Right lobe of liver (tissue), 6 donors: Measurements from ENCODE around the gene ZSWIM9. TPM values are rescaled to one million over a fixed set of nuclear protein-coding genes. Genes with fewer than 3 reads are reported as not detected.

Source experiments
- ATAC-seq, 4 donors: fragments of 200-7000 bp; cut with Tn5 transposase; one replicate each; pipeline ENCODE4 v1.9.1; 2020; ENCODE audit warnings: mild to moderate bottlenecking in 4 of 4, moderate library complexity in 4 of 4
- DNase-seq, 3 donors: peaks; one replicate each; pipeline ENCODE4 v3.0.0-alpha.2; 2020
- H3K27ac ChIP-seq, 3 donors: fragments of 200-600 bp; one replicate each; pipeline ENCODE4 v1.8.0; 2022
- H3K27me3 ChIP-seq, 2 donors: fragments of 200-600 bp; one replicate each; pipeline ENCODE4 v1.8.0; 2022
- H3K36me3 ChIP-seq, 4 donors: fragments of 200-600 bp; sonication (generic) in 1 of 4; one replicate each; pipeline versions ENCODE4 v1.5.1 to v1.8.0; 2017 to 2022; ENCODE audit warnings: control low read depth in 1 of 4
- H3K4me1 ChIP-seq, 4 donors: fragments of 200-600 bp; sonication (generic) in 1 of 4; one replicate each; pipeline versions ENCODE4 v1.5.1 to v1.8.0; 2017 to 2022; ENCODE audit warnings: control low read depth in 1 of 4
- H3K4me3 ChIP-seq, 3 donors: fragments of 200-600 bp; one replicate each; pipeline ENCODE4 v1.8.0; 2022
- H3K9me3 ChIP-seq, 4 donors: fragments of 200-600 bp; sonication (generic) in 1 of 4; one replicate each; pipeline versions ENCODE4 v1.5.1 to v1.8.0; 2017 to 2022; ENCODE audit warnings: control low read depth in 1 of 4
- CTCF ChIP-seq, 4 donors: fragments of 200-600 bp in 3 of 4; fragments of 450-650 bp in 1 of 4; IDR thresholded peaks; one replicate each; pipeline versions ENCODE4 v1.5.1 to v1.8.0; 2016 to 2022; ENCODE audit warnings: antibody characterized with exemption in 4 of 4, mild to moderate bottlenecking in 2 of 4
- POLR2A ChIP-seq: fragments of 450-650 bp; IDR thresholded peaks from one replicate; pipeline ENCODE4 v1.6.1; 2017; ENCODE audit warnings: antibody characterized with exemption, mild to moderate bottlenecking
- WGBS: methylation state at CpG from one replicate; pipeline ENCODE4 v1.1.6; 2018; ENCODE audit warnings: low coverage, low lambda C conversion rate; ENCODE audit not compliant: insufficient coverage; ENCODE audit errors: missing lambda C conversion rate; 5-methylcytosine and 5-hydroxymethylcytosine counted together
- intact Hi-C, 2 donors: fragments of 100-400 bp; cut with DNase I; formaldehyde crosslinking; loops; one replicate each; pipeline versions ENCODE4 v1.11.2 to v1.14.1; 2022
- long read RNA-seq: library from polyadenylated mRNA; unstranded; transcript quantifications from one replicate; pipeline ENCODE4 v2.0.0, GENCODE V29; 2019
- total RNA-seq, 6 experiments: library from RNA; depleted of rRNA in 2 of 6; stranded (reverse); fragments of >200 nt in 2 of 6; fragmentation: NEBNext Ultra II Directional in 3 of 6; extraction: Animal tissue kit (Norgen Biotek cat#: 25700) in 3 of 6; gene quantifications; one replicate each; pipeline versions ENCODE4 v1.1.0 to v1.2.4, GENCODE V29; 2016 to 2023
- donor health status: DM: no; HTN: yes; CAD: no.
- donor health status: DM: no; HTN: no; CAD: no.
- donor health status: DM: no; HTN: no; CAD: no.
- donor health status: DM: no; HTN: yes; CAD: no.
- donor health status: DM: no; HTN: yes; CAD: no.

The ZSWIM9 gene
- total RNA-seq, result 1 to 10 TPM; 1.5 to 2.5 (median 2.0) TPM
- long read RNA-seq, result 0 reads

- intact Hi-C loops, result no loop called here
- Histone ChIP-seq H3K27ac (peak within 1 kb of the TSS; percentile 75 to 97 (median 94)), H3K27me3 (no peaks in the 10 kb centered on the region), H3K4me3 (peak within 1 kb of the TSS; percentile 78 to 85 (median 80)), H3K9me3 (no peaks in the 10 kb centered on the region), H3K4me1 (peaks cover 0 to 5% (median 0%) of the 10 kb centered on the region in 4 donors), H3K36me3 (no peaks in the 10 kb centered on the region)
- ATAC-seq (peak; percentile 89 to 96 (median 94)), DNase-seq (peak; percentile 94 to 96 (median 94))
- under 1% methylated on average over 47 of the region's 82 CpGs for whole genome bisulfite sequencing
- peak in 3 of 4 donors; percentile 12 to 20 (median 19) for TF ChIP-seq CTCF (IDR thresholded peaks at IDR 0.05)
- TF ChIP-seq POLR2A, result peak; percentile 36
These were observed at the start of gene ZSWIM9, which contains the start of gene LIG1 for GRCh38 chr19:48169939-48170803. ZSWIM9 (plus strand) TSS chr19:48170680; CDS start chr19:48171803, 1,123 bp downstream. LIG1 (minus strand) TSS chr19:48170344; CDS start chr19:48165566, 4,778 bp downstream.

- ATAC-seq (no peak), DNase-seq (no peak)
- H3K27me3 ChIP-seq, result no peaks in the 10 kb centered on the region
- no peaks in the 10 kb centered on the region for H3K4me1 ChIP-seq
- no peak for TF ChIP-seq CTCF (IDR thresholded peaks at IDR 0.05)
- TF ChIP-seq POLR2A, result no peak
- WGBS, result 89% methylated on average over 6 of the region's 14 CpGs
- no peaks in the 10 kb centered on the region for H3K9me3 ChIP-seq
- no peak overlapping the region for H3K27ac ChIP-seq
- intact Hi-C loops, result no loop called here
- no peak overlapping the region for H3K4me3 ChIP-seq
- no peaks in the 10 kb centered on the region for H3K36me3 ChIP-seq
These were observed 49.4 kb upstream of the ZSWIM9 start for GRCh38 chr19:48121066-48121465.

- Histone ChIP-seq H3K9me3 (no peaks in the 10 kb centered on the region), H3K4me3 (no peak overlapping the region), H3K27ac (no peak overlapping the region), H3K27me3 (no peaks in the 10 kb centered on the region), H3K36me3 (no peaks in the 10 kb centered on the region), H3K4me1 (no peaks in the 10 kb centered on the region)
- intact Hi-C loops, result no loop called here
- ATAC-seq (peak; percentile 70 to 77 (median 76)), DNase-seq (no peak)
- 59% methylated on average over 8 of the region's 10 CpGs for WGBS
- TF ChIP-seq POLR2A, result no peak
- no peak for TF ChIP-seq CTCF (IDR thresholded peaks at IDR 0.05)
These were observed 48.5 kb upstream of the ZSWIM9 start for GRCh38 chr19:48121909-48122371.

- intact Hi-C loops, result no loop called here
- no peaks in the 10 kb centered on the region for H3K36me3 ChIP-seq
- WGBS, result 79% methylated on average over 10 of the region's 14 CpGs
These were observed 48.1 kb upstream of the ZSWIM9 start for GRCh38 chr19:48122421-48122820.

More at GRCh38 chr19:48122421-48122820, 48.1 kb upstream of the ZSWIM9 start:
- Histone ChIP-seq H3K27ac (no peak overlapping the region), H3K9me3 (no peaks in the 10 kb centered on the region), H3K27me3 (no peaks in the 10 kb centered on the region), H3K4me1 (no peaks in the 10 kb centered on the region), H3K4me3 (no peak overlapping the region)
- TF ChIP-seq CTCF (IDR thresholded peaks at IDR 0.05) (no peak), POLR2A (no peak)
- DNase-seq (no peak), ATAC-seq (peak in 2 of 4 donors; percentile 8 to 10)
